SH-SY5Y (cell line): ENCODE data around the gene CDC25B.

Source experiments
- GATA2 ChIP-seq: IDR thresholded peaks from 2 replicates; pipeline ENCODE4 v1.6.1; 2011; ENCODE audit warnings: mild to moderate bottlenecking, low read depth, low read length
- GATA3 ChIP-seq: IDR thresholded peaks from 2 replicates; pipeline ENCODE4 v1.6.1; 2011; ENCODE audit warnings: low read depth, mild to moderate bottlenecking, low read length, moderate library complexity

CDC25B gene

GRCh38 chr20:3786126-3786484 lies 10.0 kb upstream of the CDC25B start:
- TF ChIP-seq GATA2 (no peak), GATA3 (no peak)

GRCh38 chr20:3786665-3787323 lies 9.3 kb upstream of the CDC25B start, which contains the start of gene CENPB:
Gene CENPB, minus strand, starts transcription at chr20:3786740. Its CDS starts 257 bp downstream, at chr20:3786483.
- TF ChIP-seq GATA2 (no peak), GATA3 (no peak)

GRCh38 chr20:3787324-3788014 lies 8.6 kb upstream of the CDC25B start:
- TF ChIP-seq GATA2: no peak
- TF ChIP-seq GATA3: no peak

- TF ChIP-seq GATA3: no peak
Measured at GRCh38 chr20:3788685-3789155, 7.4 kb upstream of the CDC25B start.

GRCh38 chr20:3794701-3795420 lies 1.2 kb upstream of the CDC25B start:
- TF ChIP-seq GATA3 (no peak), GATA2 (no peak)

- no peak for TF ChIP-seq GATA2
Measured at GRCh38 chr20:3796477-3797225, 541 bp downstream of the CDC25B start.

GRCh38 chr20:3797226-3797545 lies 1.1 kb downstream of the CDC25B start:
- TF ChIP-seq GATA2 (no peak), GATA3 (no peak)

- TF ChIP-seq GATA3 (no peak), GATA2 (no peak)
Measured at GRCh38 chr20:3797592-3798372, 1.7 kb downstream of the CDC25B start.

GRCh38 chr20:3798373-3798768 lies 2.3 kb downstream of the CDC25B start:
- no peak for TF ChIP-seq GATA3
- no peak for TF ChIP-seq GATA2

GRCh38 chr20:3798908-3799248 lies 2.8 kb downstream of the CDC25B start:
- TF ChIP-seq GATA3 (no peak), GATA2 (no peak)

GRCh38 chr20:3800256-3800877 lies 4.3 kb downstream of the CDC25B start:
- TF ChIP-seq GATA3: no peak
- no peak for TF ChIP-seq GATA2

- no peak for TF ChIP-seq GATA3
- TF ChIP-seq GATA2: no peak
Measured at GRCh38 chr20:3800878-3801260, 4.8 kb downstream of the CDC25B start.

- TF ChIP-seq GATA3 (no peak), GATA2 (no peak)
Measured at GRCh38 chr20:3801299-3801698, 5.2 kb downstream of the CDC25B start.
